ENCODE results near the gene SLC35E4. TPM values are rescaled to one million over a fixed set of nuclear protein-coding genes. Genes with fewer than 3 reads are reported as not detected.

The SLC35E4 gene
- total and polyA plus RNA-seq, 9 of the 15 experiments (the other 6 are each of a cell fraction or from before 2014, with no cell fraction given) = 0.06 to 2.3 (median 0.86) TPM; not detected in 1

DNA sequence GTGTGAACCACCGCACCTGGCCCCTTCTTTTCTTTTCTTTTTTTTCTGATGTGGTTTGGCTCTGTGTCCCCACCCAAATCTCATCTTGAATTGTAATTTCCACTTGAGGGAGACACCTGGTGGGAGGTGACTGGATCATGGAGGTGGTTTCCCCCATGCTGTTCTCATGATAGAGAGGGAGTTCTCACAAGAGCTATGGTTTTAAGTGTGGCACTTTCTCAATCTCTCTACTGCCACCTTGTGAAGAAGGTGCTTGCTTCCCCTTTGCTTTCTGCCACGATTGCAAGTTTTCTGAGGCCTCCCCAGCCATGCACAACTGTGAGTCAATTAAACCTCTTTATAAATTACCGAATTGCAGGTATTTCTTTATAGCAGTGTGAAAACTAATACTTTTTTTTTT is 33.5 kb upstream of the SLC35E4 start:
- POLR2A ChIA-PET = interaction anchor here (1.4 kb wide), 1 partner anchor 11 kb away, joined by 7 read pairs; the partner anchor contains the start of gene PES1
- BruUV-seq (replicated peaks) = no TSS peak
- H3K27me3 ChIP-seq (ENCODE audit: control insufficient read depth in 2 of 2, insufficient read depth in 2 of 2, low read length in 2 of 2) = no peaks in the 10 kb centered on the region
- FAIRE-seq (no peak), DNase-seq (ENCODE audit: extremely low read depth in 1 of 4, low spot score in 3 of 4) (peak in 1 of 4 experiments; percentile 45), ATAC-seq (peak; percentile 28; the same call in 2 of the 3 replicates)
- in situ Hi-C loops (cut with MboI) = loop anchor here (10.0 kb wide), 1 partner anchor 317 kb away; the partner anchor contains the start of gene CASTOR1
- H3K9me3 ChIP-seq (replicated peaks; ENCODE audit: control insufficient read depth, insufficient read depth, low read depth, low read length) = no peaks in the 10 kb centered on the region
- no peaks in the 10 kb centered on the region for H3K79me2 ChIP-seq (ENCODE audit: control insufficient read depth, insufficient read depth, low read length)
- WGBS (ENCODE audit: insufficient coverage, low coverage, missing lambda C conversion rate) = 41% methylated on average over 3 of the region's 3 CpGs
- H2AFZ ChIP-seq (ENCODE audit: low read depth, low read length) = no peak overlapping the region
- H3K4me2 ChIP-seq (ENCODE audit: insufficient read depth, low read length) = no peak overlapping the region
- H3K36me3 ChIP-seq (ENCODE audit: control insufficient read depth, insufficient read depth, low read length) = no peaks in the 10 kb centered on the region
- no peaks in the 10 kb centered on the region for H3K9me1 ChIP-seq (ENCODE audit: control insufficient read depth, insufficient read depth, low read length)
- no peak overlapping the region for H3K9ac ChIP-seq (ENCODE audit: insufficient read depth in 1 of 2, low read depth in 2 of 2, low read length in 2 of 2)
- intact Hi-C loops (cut with micrococcal nuclease) = no loop called here
- CTCF ChIA-PET (ENCODE audit: low intra/inter-chr PET ratio) = no interaction called here
- H3K4me1 ChIP-seq (replicated peaks in 1 of 2; ENCODE audit: control insufficient read depth in 2 of 2, insufficient read depth in 2 of 2, low read length in 2 of 2) = peaks cover 5 to 11% of the 10 kb centered on the region in 2 experiments; a peak in 3 of 5 replicates
- no peak overlapping the region for H3K27ac ChIP-seq (ENCODE audit: extremely low read depth, low read depth, low read length)
- TF ChIP-seq, protein P1, sequence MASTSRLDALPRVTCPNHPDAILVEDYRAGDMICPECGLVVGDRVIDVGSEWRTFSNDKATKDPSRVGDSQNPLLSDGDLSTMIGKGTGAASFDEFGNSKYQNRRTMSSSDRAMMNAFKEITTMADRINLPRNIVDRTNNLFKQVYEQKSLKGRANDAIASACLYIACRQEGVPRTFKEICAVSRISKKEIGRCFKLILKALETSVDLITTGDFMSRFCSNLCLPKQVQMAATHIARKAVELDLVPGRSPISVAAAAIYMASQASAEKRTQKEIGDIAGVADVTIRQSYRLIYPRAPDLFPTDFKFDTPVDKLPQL (IDR thresholded peaks at IDR 0.05; ENCODE audit: extremely low read depth, insufficient read length) = no peak
- TF ChIP-seq RAD21 (CRISPR knock-in tag; conservative IDR thresholded peaks at IDR 0.05 in 1 of 2, IDR thresholded peaks at IDR 0.05 in 1 of 2) = peak in 1 of 2 experiments; percentile 37; a peak in 2 of 4 replicates
- TF ChIP-seq ZNF316 (IDR thresholded peaks at IDR 0.05) = peak; percentile 33
- TF ChIP-seq, protein P2, sequence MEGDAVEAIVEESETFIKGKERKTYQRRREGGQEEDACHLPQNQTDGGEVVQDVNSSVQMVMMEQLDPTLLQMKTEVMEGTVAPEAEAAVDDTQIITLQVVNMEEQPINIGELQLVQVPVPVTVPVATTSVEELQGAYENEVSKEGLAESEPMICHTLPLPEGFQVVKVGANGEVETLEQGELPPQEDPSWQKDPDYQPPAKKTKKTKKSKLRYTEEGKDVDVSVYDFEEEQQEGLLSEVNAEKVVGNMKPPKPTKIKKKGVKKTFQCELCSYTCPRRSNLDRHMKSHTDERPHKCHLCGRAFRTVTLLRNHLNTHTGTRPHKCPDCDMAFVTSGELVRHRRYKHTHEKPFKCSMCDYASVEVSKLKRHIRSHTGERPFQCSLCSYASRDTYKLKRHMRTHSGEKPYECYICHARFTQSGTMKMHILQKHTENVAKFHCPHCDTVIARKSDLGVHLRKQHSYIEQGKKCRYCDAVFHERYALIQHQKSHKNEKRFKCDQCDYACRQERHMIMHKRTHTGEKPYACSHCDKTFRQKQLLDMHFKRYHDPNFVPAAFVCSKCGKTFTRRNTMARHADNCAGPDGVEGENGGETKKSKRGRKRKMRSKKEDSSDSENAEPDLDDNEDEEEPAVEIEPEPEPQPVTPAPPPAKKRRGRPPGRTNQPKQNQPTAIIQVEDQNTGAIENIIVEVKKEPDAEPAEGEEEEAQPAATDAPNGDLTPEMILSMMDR (IDR thresholded peaks at IDR 0.05 in 2 of 3, conservative IDR thresholded peaks at IDR 0.05 in 1 of 3; ENCODE audit: insufficient read depth in 2 of 3, low read depth in 1 of 3, low read length in 3 of 3) = peak; percentile 38 to 41 (median 39); a peak in 5 of 6 replicates
- TF ChIP-seq C11orf30 (IDR thresholded peaks at IDR 0.05; ENCODE audit: low read depth) = peak; percentile 20; the same call in 1 of the 2 replicates
- H4K20me1 ChIP-seq (replicated peaks; ENCODE audit: control insufficient read depth, insufficient read depth, low read length) = no peaks in the 10 kb centered on the region
- no peak overlapping the region for H3K4me3 ChIP-seq
